Measurements from ENCODE around the gene DDX17.
A peak's percentile ranks its signal among the peaks of the same experiment; 100 is the strongest.

DDX17 gene

DNA sequence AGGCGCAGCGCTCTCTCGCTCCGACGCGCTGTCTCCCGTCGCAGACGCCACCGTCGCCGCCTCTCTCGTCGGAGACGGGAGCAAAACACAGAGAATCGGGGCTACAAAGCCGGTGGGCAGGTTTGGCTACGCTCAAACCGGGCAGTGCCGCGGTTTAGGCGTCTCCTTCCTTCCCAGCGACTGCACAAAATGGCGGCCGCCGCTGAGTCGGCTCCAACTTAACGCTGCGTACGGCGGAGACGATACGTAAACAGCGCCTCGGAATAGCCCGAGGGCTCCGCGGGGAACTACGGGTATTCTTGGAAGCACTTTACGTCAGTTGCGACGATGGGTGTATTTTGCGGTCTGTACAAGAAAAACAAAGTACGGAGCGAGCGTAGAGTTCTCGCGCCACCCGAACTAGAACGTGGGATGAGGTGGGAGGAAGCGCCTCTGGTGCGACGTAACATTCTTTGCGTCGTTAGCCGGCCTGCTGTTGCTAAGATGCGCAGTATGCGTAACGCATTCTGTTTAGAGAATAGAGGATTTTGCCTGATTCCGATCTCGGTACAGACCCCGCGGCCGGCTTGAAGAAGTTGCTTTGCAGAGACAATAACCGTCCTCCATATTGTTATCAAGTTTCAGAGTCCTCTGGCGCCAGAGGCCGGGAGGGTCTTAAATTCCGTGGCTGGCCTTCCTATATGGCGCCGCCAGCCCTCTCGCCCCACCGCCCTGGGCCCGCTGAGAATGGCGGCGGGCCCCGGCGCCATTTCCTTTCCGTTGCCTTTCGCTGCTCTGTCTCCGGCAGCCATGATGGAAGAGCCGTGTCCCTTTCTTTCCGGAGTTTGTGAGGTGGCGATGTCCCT, at the start of gene DDX17:
TSS of gene DDX17 (minus strand) at position 194 of the 845 bp plus-strand sequence.
- peak; percentile 91 for DNase-seq

DNA sequence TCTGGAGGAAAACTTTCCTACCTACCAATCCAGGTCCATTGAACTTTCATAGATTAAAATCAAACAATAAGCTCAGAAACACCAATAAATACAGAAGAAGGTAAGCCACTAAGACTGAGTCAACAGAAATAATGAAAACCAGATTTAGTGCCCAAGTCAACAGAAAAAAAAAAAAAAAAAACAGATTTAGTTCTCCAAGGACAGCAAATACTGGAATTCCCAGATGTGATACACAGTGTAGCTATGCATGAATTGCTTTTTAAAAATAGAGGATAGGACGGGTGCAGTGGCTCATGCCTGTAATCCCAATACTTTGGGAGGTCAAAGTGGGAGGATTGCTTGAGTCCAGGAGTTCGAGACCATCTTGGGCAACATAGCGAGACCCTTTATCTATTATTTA, 48.2 kb upstream of the DDX17 start:
- DNase-seq, result no peak

DNA sequence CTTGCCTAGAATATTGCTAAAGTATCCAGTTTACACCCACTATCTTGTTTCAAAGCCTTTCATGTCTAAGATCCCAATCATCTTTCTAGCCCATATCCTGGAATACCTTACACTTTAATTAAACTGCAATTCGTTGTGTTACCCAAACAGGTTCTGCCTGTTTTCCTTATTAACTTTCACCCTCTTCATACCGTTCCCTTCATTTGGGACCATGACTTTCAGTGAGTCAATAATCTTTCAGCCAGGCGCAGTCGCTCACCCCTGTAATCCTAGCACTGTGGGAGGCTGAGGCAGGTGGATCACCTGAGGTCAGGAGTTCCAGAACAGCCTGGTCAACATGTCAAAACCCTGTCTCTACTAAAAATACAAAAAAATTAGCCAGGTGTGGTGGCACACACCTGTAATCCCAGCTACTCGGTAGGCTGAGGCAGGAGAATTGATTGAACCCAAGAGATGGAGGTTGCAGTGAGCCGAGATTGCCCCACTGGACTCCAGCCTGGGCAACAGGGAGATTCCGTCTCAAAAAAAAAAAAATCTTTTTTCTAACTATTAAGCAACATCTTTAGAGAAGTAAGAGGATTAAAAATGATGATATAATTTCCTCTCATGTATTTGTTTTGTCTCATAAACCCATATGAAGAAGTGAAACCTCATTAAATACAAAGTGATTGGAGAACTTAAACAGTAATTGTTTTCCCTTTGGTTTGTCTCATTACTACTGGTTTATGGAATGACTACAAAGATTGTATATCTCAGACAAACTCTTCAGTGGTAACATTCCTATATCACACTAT, 43.2 kb upstream of the DDX17 start:
- DNase-seq, result no peak

DNA sequence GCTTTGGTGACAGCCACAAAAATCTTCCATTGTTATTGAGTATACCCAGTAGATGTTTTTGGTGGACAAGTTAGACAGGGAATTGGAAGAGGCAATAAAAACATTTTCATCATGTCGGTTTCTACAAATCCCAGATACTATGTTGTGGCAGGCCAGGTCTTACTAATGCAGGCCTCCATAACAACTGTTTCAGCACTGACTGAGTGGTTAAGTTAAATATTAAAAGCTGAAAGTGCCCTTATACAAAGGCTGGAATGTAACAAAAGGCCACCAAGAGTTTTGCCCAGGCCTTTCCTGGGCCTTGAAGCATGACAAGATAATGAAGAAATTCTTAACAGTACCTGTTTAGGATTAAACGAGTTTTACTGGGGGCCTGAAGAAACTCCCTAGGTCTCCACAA, 34.6 kb upstream of the DDX17 start:
- DNase-seq, result no peak

- no peak for DNase-seq
Observed at GRCh38 chr22:38531251-38531938, 25.3 kb upstream of the DDX17 start.

DNA sequence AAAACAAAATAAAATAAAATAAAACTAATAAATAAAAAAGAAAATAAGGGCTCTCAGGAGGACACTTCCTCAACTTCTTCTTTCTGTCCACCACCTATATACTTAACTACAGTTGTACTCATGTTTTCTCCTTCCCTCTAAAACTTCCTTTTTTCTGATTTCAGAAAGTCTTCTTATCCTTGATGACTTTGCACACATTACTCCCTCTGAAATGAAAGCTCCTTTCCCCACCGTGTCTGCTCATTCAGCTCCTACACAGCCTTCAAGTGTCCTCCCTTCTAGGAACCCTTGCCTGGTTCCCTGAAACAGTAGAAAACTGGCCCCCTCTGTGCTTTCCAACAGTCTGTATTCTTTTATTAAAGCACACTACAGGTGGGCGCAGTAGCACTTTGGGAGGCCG, 18.3 kb upstream of the DDX17 start:
- DNase-seq, result no peak

GRCh38 chr22:38523479-38523878, 17.4 kb upstream of the DDX17 start:
- DNase-seq, result no peak

DNA sequence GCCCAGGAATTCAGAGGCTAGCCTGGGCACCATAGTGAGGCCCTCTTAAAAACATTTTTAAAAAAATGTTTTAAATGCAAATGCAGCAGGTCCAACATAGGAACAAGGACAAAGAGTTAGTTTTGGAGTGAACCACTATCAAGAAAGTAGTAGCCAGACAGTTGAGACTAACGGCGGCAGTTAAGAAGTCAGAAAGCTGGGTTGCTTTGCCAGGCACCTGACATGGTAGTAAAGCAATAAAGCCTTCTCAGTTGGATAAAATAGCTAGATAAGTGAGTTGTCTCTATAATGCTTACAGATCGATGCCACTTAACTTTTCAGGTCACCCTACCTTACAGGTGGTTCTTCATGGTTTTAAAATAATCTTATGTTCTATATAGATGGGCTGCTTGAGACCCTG, 16.9 kb upstream of the DDX17 start:
- no peak for DNase-seq

GRCh38 chr22:38519453-38520250, 13.5 kb upstream of the DDX17 start:
- DNase-seq, result no peak

DNA sequence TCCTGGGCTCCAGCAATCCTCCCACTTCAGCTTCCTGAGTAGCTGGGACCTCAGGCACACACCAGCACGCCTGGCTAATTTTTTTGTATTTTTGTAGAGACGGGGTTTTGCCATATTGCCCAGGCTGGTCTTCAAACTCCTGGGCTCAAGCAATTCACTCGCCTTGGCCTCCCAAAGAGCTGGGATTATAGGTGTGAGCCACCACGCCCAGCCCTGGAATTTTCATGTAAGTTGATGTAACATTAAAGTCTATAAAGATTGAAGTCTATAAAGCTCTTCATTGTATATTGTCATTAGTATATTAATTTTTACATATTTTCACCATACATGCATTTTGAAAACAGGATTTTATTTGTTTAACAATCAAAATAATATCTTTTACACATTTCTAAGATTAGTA, 12.5 kb upstream of the DDX17 start:
- no peak for DNase-seq

DNA sequence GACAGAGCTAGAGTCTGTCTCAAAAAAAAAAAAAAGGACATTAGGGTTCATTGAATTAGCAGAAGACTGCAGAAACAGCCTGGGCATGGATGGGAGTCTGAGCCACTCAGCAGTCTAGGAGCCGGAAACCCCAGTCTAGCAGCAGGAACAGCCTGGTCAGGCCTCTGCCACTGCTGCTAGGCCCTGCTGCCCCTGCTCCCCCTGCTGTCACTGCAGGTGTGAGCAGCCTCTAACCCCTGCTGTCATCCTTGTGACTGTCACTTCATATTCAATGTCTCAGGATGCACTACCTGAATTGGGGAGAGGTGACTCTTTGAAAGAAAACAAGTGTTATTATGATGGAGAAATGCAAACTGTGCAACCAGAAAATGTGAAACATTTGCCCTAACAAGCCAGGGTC, 7.0 kb upstream of the DDX17 start:
- DNase-seq, result no peak

- no peak for DNase-seq
Observed at GRCh38 chr22:38510416-38510970, 4.4 kb upstream of the DDX17 start.

GRCh38 chr22:38505541-38506117, 482 bp downstream of the DDX17 start:
- no peak for DNase-seq

DNA sequence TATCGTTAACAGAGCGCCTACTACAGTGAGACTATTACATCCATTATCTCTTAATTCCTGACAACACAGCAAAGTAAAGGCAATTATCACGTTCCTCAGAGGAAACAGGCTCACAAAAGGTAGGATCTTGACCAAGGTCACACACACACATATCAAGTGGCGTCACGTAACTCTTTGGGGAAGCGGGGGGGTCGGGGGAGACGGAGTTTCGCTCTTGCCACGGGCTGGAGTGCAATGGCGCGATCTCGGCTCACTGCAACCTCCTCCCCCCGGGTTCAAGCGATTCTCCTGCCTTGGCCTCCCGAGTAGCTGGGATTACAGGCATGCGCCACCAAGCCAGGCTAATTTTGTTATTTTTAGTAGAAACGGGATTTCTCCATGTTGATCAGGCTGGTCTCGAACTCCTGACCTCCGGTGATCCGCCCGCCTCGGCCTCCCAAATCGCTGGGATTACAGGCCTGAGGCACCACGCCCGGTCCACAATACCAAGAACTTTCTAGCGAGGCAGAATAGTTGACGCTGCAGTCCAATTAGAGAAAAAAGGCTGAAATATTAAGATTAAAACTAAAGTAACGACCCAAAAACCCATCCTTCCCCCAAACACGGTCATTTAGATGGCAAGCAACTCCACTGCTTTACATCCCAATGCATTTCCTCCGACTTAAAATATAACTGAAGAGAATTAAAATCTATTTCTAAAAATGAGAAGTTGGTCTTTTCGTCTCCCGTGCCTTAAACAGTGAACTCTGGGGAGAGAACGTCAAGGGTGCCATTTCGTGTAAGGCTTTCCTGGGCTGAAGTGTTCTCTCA, 1.2 kb downstream of the DDX17 start:
- DNase-seq, result no peak

GRCh38 chr22:38503021-38503420, 3.1 kb downstream of the DDX17 start:
- no peak for DNase-seq

DNA sequence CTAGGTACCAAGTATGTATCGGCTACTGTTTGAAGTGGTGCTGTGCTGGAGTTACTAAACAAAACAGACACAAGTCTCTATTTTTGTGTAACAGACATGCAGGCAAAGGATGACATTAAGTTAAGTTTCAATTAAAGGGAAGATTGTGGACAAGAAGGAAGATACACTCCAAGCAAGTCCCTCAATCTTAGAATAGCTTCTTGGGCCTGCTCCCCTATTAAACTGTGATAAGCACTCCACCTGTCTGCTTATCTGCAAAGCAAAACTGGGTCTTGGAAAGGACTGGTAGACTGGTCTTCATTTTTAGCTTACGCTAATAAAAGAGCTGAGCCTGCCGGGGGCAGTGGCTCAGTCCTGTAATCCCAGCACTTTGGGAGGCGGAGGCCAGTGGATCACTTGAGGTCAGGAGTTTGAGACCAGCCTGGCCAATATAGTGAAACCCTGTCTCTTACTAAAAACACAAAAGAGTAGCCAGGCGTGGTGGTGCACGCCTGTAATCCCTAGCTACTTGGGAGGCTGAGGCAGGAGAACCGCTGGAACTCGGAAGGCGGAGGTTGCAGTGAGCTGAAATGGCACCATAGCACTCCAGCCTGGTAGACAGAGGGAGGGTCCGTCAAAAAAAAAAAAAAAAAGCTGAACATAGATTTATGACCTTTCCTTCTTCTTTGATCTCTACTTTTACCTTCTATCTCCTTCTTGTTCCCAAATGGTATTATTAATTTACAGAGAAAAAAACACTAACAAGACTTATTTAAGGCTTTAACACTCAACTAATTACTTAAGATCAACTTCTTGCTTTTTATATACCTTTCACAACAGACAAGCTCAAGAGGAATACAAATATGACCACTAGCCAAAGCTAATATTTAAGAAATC, 4.1 kb downstream of the DDX17 start:
- DNase-seq, result no peak

DNA sequence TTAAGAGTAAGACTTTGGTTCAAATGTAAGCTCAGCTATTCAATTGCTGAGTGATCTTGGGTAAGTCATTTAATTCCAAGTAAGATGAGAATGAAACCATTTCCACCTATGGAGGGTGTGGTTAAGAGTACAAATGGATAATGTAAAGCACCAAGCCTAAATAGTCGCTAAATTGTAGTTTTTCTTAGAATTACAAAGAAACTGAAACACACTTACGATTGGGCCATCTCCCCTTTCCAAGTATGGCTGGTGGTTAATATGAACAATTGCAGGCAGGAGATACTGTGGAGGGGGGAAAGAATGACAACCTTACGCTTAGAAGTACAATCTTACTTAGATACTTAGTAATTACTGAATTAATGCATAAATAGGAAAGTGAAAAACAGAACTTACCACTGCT, 8.2 kb downstream of the DDX17 start:
- no peak for DNase-seq

- DNase-seq, result no peak
Observed at GRCh38 chr22:38494939-38495338, 11.2 kb downstream of the DDX17 start.

DNA sequence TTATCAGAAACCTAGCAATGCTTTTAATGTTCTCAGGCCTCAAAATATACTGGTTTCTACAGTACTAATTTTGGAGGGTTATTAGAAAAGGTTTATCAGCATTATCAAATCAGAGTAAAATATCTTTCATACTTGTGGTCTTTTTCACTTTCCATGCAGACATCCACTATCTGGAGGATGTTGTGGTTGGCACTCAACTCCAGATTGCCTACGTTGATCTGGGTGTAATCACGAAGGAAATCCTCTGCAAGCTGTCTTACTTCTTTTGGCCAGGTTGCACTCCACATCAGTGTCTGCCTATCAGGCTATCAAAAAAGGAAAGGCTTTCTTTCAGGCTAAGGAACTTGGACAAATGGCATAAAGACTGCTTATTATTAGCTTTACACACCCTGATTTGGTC, 11.6 kb downstream of the DDX17 start:
- no peak for DNase-seq

DNA sequence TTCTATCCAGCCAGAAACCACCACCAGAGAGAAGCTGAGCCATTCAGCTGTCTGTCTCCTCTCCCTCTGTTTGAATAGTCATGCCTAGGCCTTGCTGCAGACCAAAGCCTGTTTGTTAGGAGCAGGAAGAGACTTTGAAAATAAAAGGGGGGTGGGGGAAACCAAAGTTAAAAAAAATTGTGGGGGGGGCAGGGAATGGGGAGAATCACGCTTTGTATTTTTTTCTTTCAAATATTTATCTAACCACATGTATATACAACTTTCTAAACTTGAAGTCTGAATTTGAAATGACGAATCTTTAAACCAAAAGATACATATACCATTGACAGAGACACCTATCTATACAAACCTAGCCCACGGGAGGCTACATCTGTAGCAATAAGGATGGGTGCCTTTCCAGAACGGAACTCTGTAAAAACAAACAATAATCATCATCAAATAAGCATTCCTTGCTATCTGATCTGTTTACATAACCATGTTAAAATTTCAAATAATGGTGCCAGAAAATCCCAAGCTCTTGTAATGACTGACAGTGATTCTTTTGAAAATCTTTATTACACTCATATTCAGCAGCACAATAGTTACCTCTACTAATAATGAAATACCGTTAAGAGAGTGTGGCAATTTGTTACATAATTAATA, 14.3 kb downstream of the DDX17 start:
- DNase-seq, result no peak

Data from NCI-H1694 (cell line).